ENCODE data around the gene ARMH2. TPM values are rescaled to one million over a fixed set of nuclear protein-coding genes. Genes with fewer than 3 reads are reported as not detected.

The ARMH2 gene
- total RNA-seq, 4 donors from 2014 or later = 0.84 TPM; not detected in 3

DNA sequence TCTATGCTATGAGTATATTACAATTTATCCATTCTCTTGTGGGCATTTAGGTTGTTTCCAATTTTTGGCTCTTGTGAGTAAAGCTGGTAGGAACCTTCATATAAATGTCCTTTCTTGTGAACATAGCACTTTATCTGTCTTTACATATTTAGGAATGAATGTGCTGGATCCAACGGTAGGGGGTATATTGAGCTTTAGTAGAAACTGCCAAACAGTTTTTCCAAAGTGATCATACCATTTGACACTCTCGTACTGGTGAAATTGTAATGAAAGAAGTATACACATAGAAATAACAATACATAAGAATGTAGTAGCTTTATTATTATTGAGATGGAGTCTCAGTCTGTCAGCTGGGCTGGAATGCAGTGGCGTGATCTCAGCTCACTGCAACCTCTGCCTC lies 30.9 kb upstream of the ARMH2 start:
- no peak for DNase-seq (ENCODE audit: low spot score)
- TF ChIP-seq, protein P1, sequence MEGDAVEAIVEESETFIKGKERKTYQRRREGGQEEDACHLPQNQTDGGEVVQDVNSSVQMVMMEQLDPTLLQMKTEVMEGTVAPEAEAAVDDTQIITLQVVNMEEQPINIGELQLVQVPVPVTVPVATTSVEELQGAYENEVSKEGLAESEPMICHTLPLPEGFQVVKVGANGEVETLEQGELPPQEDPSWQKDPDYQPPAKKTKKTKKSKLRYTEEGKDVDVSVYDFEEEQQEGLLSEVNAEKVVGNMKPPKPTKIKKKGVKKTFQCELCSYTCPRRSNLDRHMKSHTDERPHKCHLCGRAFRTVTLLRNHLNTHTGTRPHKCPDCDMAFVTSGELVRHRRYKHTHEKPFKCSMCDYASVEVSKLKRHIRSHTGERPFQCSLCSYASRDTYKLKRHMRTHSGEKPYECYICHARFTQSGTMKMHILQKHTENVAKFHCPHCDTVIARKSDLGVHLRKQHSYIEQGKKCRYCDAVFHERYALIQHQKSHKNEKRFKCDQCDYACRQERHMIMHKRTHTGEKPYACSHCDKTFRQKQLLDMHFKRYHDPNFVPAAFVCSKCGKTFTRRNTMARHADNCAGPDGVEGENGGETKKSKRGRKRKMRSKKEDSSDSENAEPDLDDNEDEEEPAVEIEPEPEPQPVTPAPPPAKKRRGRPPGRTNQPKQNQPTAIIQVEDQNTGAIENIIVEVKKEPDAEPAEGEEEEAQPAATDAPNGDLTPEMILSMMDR (IDR thresholded peaks at IDR 0.05) = no peak
- ATAC-seq (ENCODE audit: low FRiP score) = no peak

- TF ChIP-seq, protein P1 (IDR thresholded peaks at IDR 0.05) = no peak
- DNase-seq (ENCODE audit: low spot score) = no peak
- ATAC-seq (ENCODE audit: low FRiP score) = no peak
Observed at GRCh38 chr6:24827970-24828369, 29.3 kb upstream of the ARMH2 start.

DNA sequence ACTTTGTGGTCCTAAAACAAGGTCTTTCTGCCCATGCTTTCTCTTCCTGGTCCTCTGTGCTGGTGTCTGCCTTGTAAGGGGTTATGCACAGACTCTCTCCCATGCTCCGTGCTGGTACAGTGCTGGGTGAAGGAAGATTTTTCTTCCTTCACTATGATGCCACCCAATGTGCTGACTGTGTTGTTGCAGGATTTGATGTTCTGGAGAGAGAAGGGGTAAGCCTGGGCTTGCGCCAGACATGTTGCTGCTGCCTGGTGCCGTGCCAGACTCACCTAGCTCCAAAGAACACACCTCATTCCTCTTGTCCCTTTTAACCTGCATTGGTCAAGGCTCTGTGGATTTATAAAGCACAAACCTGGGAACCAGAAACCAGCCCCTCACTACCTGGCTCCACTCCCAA lies 28.4 kb upstream of the ARMH2 start:
- DNase-seq (ENCODE audit: low spot score) = no peak
- no peak for ATAC-seq (ENCODE audit: low FRiP score)
- TF ChIP-seq, protein P1 (IDR thresholded peaks at IDR 0.05) = no peak

DNA sequence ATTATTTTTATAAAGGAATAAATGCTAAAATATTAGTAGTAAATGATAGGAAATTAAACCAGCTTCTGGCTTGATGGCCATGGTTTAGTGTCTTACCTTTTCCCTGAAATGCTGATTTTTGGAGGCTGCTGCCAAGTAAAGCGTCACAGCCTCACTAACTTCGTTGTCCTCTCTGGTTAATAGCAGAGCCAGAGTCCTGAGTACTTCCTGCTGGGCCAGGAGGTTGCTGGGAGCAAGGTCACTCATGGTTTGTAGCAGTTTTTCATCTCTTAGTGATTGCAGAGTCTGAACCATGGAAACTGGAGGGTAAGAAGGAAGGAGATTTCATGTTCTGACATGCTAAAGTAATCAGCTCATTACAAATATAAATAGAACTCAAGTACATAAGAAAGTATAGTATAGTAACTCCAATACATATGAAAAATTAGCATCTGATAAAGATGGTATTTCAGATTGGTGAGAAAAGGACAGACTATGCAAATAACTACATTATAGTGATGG lies 26.5 kb upstream of the ARMH2 start:
- DNase-seq (ENCODE audit: low spot score) (no peak), ATAC-seq (ENCODE audit: low FRiP score) (no peak)
- TF ChIP-seq, protein P1 (IDR thresholded peaks at IDR 0.05) = no peak

- DNase-seq (ENCODE audit: low spot score) (no peak), ATAC-seq (ENCODE audit: low FRiP score) (no peak)
- TF ChIP-seq, protein P1 (IDR thresholded peaks at IDR 0.05) = no peak
Observed at GRCh38 chr6:24824142-24824938, 25.6 kb upstream of the ARMH2 start.

- TF ChIP-seq, protein P1 (IDR thresholded peaks at IDR 0.05) = no peak
- ATAC-seq (ENCODE audit: low FRiP score) (no peak), DNase-seq (ENCODE audit: low spot score) (no peak)
Observed at GRCh38 chr6:24823185-24823584, 24.5 kb upstream of the ARMH2 start.

DNA sequence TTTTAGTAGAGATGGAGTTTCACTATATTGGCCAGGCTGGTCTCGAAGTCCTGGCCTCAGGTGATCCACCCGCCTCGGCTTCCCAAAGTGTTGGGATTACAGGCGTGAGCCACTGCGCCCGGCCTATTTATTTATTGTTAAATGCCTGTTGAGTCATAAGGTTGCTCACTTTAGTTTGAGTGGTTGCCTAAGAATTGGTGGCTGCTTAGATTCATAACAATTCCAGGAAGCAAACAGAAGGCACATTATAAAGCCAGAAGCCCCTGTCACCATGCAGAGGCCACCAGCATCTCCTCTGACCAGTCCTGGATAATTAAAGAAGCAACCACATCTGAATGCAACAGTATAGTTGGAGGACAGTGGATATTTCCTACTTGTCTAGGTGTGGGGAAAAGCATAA lies 24.0 kb upstream of the ARMH2 start:
- TF ChIP-seq, protein P1 (IDR thresholded peaks at IDR 0.05) = no peak
- no peak for DNase-seq (ENCODE audit: low spot score)
- ATAC-seq (ENCODE audit: low FRiP score) = no peak
